ENCODE data around the gene DOCK4. TPM values are rescaled to one million over a fixed set of nuclear protein-coding genes. Genes with fewer than 3 reads are reported as not detected.

Gene DOCK4
- total and polyA plus RNA-seq, 4 donors: 7.2 to 48.9 (median 12.8) TPM

Small RNA genes within 50 kb of the gene (small RNA-seq; reads per million reads assigned to genes)
- gene RNA5SP237: not detected

Other genes with a start within 250 kb of the DOCK4 start
- 10 to 100 TPM; 16.9 to 23.5 TPM for gene ZNF277, start 296 bp upstream of the DOCK4 start, total RNA-seq
- gene ZNF277, start 296 bp upstream of the DOCK4 start, polyA plus RNA-seq: 10 to 100 TPM in 1 of 2 donors, 1 to 10 TPM in 1; 7.8 to 12.2 TPM
- gene IFRD1, start 244.1 kb upstream of the DOCK4 start, total RNA-seq: 10 to 100 TPM; 11.5 to 30.6 TPM
- 10 to 100 TPM in 1 of 2 donors, 1 to 10 TPM in 1; 7.7 to 35.6 TPM for gene IFRD1, start 244.1 kb upstream of the DOCK4 start, polyA plus RNA-seq

All from liver (tissue), 5 donors.